Endothelial cell of coronary artery (primary cell): ENCODE results near the gene VHLL. TPM values are rescaled to one million over a fixed set of nuclear protein-coding genes. Genes with fewer than 3 reads are reported as not detected.

Experiments
- total RNA-seq: library from RNA; depleted of rRNA; stranded (reverse); fragments of >200 nt; gene quantifications from 2 replicates; pipeline ENCODE4 v1.2.3, GENCODE V29; 2014

VHLL gene
- 0.09 TPM in 1 of 2 replicates, not detected in the other for total RNA-seq

DNA sequence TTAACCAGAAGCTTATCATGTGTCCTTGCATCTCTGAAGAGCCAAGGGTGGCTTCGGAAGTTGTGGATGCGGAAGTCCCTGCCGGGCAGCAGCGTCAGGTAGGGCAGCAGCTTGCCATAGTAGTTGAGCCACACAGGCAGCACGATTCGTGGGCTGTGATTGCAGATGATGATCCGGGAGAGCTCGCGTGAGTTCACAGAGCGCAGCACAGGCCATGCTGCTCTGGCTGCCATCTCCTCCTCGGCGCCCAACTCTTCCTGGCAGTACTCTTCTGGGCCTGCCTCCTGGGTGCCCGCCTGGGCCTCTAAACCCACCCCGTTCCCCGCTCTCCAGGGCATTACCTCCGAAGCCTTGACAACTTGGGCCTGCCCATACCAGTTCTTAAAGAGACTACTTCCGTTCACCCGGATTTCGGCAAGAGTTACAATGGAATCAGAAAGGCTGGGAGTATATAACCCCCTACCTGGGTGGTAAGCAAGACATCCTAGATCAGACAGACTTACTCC, at the start of gene VHLL:
VHLL (minus strand) TSS at position 456 of the 506 bp plus-strand sequence; CDS start at position 338, 118 bp downstream.

DNA sequence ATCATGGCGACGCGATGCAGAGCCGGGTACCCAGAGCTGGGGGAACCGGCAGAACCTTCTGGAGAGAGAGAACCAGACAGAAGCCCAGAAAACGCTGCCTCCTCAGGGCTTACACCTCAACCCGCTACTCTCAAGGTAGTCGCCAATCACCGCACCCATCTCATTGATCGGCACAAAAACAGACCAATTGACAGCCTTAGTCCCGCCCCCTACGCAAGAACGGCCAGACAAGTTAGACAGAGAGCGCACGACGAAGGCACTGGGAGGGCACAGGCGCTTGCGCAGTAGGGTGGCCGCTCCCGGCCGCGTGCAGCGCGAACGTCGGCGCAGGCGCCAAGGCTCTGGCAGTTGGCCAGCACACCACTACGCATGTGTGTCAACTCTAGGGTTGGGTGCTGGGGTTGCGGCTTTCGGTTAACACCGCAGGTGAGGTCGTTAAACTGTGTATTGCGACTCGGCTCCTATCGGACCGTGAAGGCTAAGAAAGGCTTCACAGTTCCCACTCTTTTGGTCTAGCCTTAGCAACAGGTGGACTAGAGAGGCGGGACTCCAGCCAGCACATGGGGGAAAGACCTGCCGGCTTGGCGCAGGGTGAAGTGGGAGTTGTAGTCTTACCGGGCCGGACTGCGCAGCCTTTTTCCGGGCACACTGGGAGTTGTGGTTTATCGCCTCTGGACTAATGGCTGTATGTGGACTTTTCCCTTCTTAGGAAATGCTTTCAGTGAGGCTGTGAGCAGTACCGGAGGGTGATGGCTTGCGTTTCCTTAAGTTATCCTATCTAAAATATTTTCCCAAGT, 39.3 kb upstream of the VHLL start, which contains the start of the genes CCT3 and TSACC:
CCT3 (minus strand) TSS at position 113 of the 797 bp plus-strand sequence; CDS start at position 5, 108 bp downstream.
TSACC (plus strand) TSS at position 347 of the 797 bp plus-strand sequence. CDS start 1,232 bp downstream, outside the sequence.

DNA sequence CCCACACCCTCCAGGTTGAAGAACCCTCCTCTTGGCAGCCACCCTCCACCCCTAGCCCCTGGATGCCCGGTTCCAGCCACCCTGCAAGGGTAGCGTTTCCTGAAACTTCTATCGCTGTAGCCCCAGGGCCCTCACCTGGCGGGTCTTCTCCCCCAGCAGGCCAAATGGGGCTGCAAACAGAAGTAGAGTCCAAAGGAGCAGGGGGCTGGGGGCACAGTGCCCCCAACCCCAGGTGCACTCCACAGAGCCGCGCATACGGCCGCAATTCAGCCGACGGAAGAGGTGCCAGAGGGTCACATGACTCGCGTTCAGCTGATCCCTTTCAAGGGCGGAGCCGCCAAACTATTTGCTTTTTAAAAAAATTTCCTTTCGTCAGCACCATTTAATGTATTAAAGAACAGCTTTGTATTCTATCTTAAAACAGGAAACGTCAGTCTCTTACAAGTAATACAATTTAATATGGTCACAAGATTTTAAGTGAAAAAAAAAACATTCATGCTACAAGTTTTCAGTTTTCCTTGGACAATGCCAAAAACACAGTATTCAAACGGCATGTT, 3.6 kb downstream of the VHLL start, which contains the start of gene GLMP:
GLMP (minus strand) TSS at position 289 of the 557 bp plus-strand sequence; CDS start at position 255, 34 bp downstream.

GRCh38 chr1:156284112-156284511, 15.0 kb downstream of the VHLL start, which contains the start of gene TMEM79:
TSS of gene TMEM79 (plus strand) at chr1:156284325. CDS start at chr1:156285227, 902 bp downstream.

DNA sequence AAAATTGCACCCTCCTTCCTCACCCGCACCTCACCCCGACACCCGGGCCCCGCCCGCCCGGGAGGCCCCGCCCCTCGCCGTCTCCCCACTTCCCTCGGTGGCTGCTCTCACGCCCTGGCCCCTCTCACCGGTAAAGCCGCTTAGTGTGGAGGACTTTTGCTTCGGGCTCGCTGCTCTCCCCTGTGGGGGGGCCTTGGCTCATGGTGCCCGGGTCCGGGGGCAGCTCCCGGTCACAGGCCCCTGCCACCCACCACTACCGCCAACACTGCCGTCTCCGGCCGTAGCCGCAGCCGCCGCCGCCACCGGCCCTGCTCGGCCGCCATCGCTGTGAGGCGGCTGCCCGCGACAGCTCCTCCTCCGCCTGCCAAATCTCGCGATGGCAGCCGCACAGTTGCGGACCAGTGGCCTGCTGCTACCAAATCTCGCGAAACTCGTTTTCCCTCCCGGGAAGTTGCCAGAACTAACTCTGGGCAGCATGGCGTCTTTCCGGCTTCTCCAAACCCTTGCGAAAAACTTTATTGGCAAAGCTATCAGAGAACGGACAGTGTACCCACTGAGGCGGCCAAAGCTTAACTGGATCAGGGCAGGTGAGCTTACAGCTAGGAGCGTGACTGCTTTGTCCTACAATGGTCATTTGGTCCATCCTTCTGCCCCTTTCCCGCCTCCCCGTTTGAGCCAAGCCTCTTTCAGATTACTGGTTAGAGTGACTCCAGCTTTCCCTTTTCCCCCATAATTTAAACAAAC, 16.5 kb downstream of the VHLL start, which contains the start of gene SMG5:
SMG5 (minus strand) TSS at position 347 of the 744 bp plus-strand sequence; CDS start at position 202, 145 bp downstream.

Other genes starting within 250 kb of the VHLL start
- 17.2 and 17.4 TPM in 2 replicates for gene UBQLN4, start 245.5 kb downstream of the VHLL start, total RNA-seq
- gene LAMTOR2, start 244.5 kb downstream of the VHLL start, total RNA-seq: 71.8 and 96.3 TPM in 2 replicates
- not detected in 2 replicates for gene RAB25, start 238.1 kb downstream of the VHLL start, total RNA-seq
- gene MEX3A, start 216.8 kb downstream of the VHLL start, total RNA-seq: 5.6 and 12.3 TPM in 2 replicates
- gene LMNA, start 184.6 kb downstream of the VHLL start, total RNA-seq: 737 and 1,090 TPM in 2 replicates
- gene SEMA4A, start 145.7 kb downstream of the VHLL start, total RNA-seq: 0.27 and 0.56 TPM in 2 replicates
- 8.3 and 10.0 TPM in 2 replicates for gene SLC25A44, start 105.2 kb downstream of the VHLL start, total RNA-seq
- 32.5 and 45.0 TPM in 2 replicates for gene PMF1, start 86.3 kb downstream of the VHLL start, total RNA-seq
- 0.19 and 0.27 TPM in 2 replicates for gene BGLAP, start 57.1 kb downstream of the VHLL start, total RNA-seq
- 0.27 and 0.47 TPM in 2 replicates for gene PAQR6, start 51.3 kb downstream of the VHLL start, total RNA-seq
- gene SMG5, start 16.5 kb downstream of the VHLL start, total RNA-seq: 48.9 and 61.2 TPM in 2 replicates
- 1.2 and 1.5 TPM in 2 replicates for gene TMEM79, start 15.0 kb downstream of the VHLL start, total RNA-seq
- gene GLMP, start 3.6 kb downstream of the VHLL start, total RNA-seq: 31.9 and 38.0 TPM in 2 replicates
- gene CCT3, start 39.0 kb upstream of the VHLL start, total RNA-seq: 671 and 748 TPM in 2 replicates
- gene TSACC, start 39.2 kb upstream of the VHLL start, total RNA-seq: not detected in 2 replicates
- gene RHBG, start 69.9 kb upstream of the VHLL start, total RNA-seq: not detected in 2 replicates
- 4.2 and 6.7 TPM in 2 replicates for gene MEF2D, start 201.5 kb upstream of the VHLL start, total RNA-seq